ENCODE results near the gene LYPD5. TPM values are rescaled to one million over a fixed set of nuclear protein-coding genes. Genes with fewer than 3 reads are reported as not detected.

Gene LYPD5
- total and polyA plus RNA-seq, 2 of the 13 experiments (the other 11 are each of a cell fraction or from before 2014, with no cell fraction given) = not detected

GRCh38 chr19:43762814-43763213 is 39.4 kb downstream of the LYPD5 start (continued):
- TF ChIP-seq, protein P1, sequence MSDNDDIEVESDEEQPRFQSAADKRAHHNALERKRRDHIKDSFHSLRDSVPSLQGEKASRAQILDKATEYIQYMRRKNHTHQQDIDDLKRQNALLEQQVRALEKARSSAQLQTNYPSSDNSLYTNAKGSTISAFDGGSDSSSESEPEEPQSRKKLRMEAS (IDR thresholded peaks at IDR 0.05) = no peak
- no peak for TF ChIP-seq MAF1 (CRISPR knock-in tag; IDR thresholded peaks at IDR 0.05; ENCODE audit: borderline replicate concordance)

- ATAC-seq (no peak), FAIRE-seq (no peak), DNase-seq (ENCODE audit: low spot score) (no peak)
- TF ChIP-seq ZNF629 (CRISPR knock-in tag; conservative IDR thresholded peaks at IDR 0.05) (no peak), ZNF883 (CRISPR knock-in tag; IDR thresholded peaks at IDR 0.05; ENCODE audit: not compliant biosample characterization) (no peak), SP1 (IDR thresholded peaks at IDR 0.05) (no peak), SP1 (CRISPR knock-in tag; IDR thresholded peaks at IDR 0.05) (no peak), SNAI1 (CRISPR knock-in tag; IDR thresholded peaks at IDR 0.05; ENCODE audit: borderline replicate concordance) (no peak), PPARG (CRISPR knock-in tag; conservative IDR thresholded peaks at IDR 0.05) (no peak), ZKSCAN5 (CRISPR knock-in tag; IDR thresholded peaks at IDR 0.05) (no peak), FOSL2 (CRISPR knock-in tag; IDR thresholded peaks at IDR 0.05) (no peak)
- no peak overlapping the region for H3K9ac ChIP-seq (ENCODE audit: insufficient read depth, low read depth, low read length)
- H3K4me1 ChIP-seq (ENCODE audit: insufficient read depth, low read length) = peaks cover 20% of the 10 kb centered on the region
- no peak overlapping the region for H3K27ac ChIP-seq (ENCODE audit: extremely low read length, insufficient read depth, low read length)
- in situ Hi-C loops (cut with HindIII; ENCODE audit: extremely low pct_ligation_motif_present, low pct_unique_long_range_greater_than_20kb) (no loop called here), intact Hi-C loops (cut with micrococcal nuclease; ENCODE audit: unreplicated experiment) (loop anchor here (10.0 kb wide), 1 partner anchor 96 kb away; no protein-coding TSS in a partner anchor)
- BruUV-seq (replicated peaks) = no TSS peak
- no peaks in the 10 kb centered on the region for H4K20me1 ChIP-seq (ENCODE audit: insufficient read depth, low read length)
- 68% methylated on average over 4 of the region's 4 CpGs for WGBS (ENCODE audit: low lambda C conversion rate)
- H3K79me2 ChIP-seq (ENCODE audit: insufficient read depth, low read length) = no peaks in the 10 kb centered on the region
- ChIA-PET POLR2A (no interaction called here), CTCF (ENCODE audit: low intra/inter-chr PET ratio, low total read pairs) (no interaction called here)
- H3K9me3 ChIP-seq (ENCODE audit: low read length) = no peaks in the 10 kb centered on the region
- no peaks in the 10 kb centered on the region for H3K36me3 ChIP-seq (replicated peaks in 1 of 2; ENCODE audit: control insufficient read depth in 1 of 2, insufficient read depth in 2 of 2, low read length in 2 of 2)
- no peaks in the 10 kb centered on the region for H3K27me3 ChIP-seq (ENCODE audit: control insufficient read depth in 1 of 2, insufficient read depth in 2 of 2, low read length in 2 of 2)
- no peak overlapping the region for H3K4me3 ChIP-seq (replicated peaks in 1 of 3; ENCODE audit: insufficient read depth in 1 of 3, low read depth in 2 of 3, low read length in 3 of 3)
- H2AFZ ChIP-seq (ENCODE audit: low read length) = no peak overlapping the region
- H3K4me2 ChIP-seq (ENCODE audit: low read depth, low read length) = no peak overlapping the region
These were observed 41.3 kb downstream of the LYPD5 start for GRCh38 chr19:43760941-43761340.

Measured in HepG2 (cell line).